ENCODE measurements around the gene MYH16. TPM values are rescaled to one million over a fixed set of nuclear protein-coding genes. Genes with fewer than 3 reads are reported as not detected.

MYH16 gene
- total RNA-seq, 1 donor from 2014 or later: not detected

DNA sequence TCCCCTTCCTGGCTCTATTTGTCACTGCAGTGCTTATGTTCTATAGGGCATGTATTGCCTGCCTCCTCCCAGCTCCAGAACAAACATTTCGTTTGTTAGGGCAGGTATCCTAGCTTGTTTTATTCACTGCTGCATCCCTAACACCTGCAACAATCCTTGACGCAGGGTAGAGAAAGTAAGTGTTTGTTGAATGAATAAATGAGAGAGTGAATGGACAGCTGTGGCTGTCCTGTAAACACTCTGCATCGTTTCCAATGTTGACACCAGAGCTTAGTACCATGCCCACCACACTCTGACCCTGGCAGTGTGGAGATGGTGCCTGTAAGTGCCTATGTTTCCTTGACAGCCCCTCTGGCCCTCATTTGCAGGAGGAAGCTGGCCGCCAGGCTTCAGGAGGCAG is 21.0 kb downstream of the MYH16 start:
- no peaks in the 10 kb centered on the region for H3K36me3 ChIP-seq
- intact Hi-C loops (cut with micrococcal nuclease): no loop called here

DNA sequence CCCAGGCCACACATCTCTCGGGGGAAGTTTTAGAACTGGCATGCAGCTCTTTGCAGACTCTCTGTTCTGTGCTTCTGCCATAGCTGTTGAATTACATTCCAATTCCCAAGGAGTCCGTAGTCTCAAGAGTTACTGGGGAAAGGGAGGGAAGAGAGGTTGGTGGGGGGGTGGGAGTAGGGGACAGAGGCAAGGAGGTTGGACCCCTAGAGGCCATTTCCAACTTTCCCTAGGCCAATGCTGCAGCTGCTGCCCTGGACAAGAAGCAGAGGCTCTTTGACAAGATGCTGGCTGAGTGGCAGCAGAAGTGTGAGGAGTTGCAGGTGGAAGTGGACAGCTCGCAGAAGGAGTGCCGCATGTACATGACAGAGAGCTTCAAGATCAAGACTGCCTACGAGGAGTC is 23.8 kb downstream of the MYH16 start:
- TF ChIP-seq, protein P1, sequence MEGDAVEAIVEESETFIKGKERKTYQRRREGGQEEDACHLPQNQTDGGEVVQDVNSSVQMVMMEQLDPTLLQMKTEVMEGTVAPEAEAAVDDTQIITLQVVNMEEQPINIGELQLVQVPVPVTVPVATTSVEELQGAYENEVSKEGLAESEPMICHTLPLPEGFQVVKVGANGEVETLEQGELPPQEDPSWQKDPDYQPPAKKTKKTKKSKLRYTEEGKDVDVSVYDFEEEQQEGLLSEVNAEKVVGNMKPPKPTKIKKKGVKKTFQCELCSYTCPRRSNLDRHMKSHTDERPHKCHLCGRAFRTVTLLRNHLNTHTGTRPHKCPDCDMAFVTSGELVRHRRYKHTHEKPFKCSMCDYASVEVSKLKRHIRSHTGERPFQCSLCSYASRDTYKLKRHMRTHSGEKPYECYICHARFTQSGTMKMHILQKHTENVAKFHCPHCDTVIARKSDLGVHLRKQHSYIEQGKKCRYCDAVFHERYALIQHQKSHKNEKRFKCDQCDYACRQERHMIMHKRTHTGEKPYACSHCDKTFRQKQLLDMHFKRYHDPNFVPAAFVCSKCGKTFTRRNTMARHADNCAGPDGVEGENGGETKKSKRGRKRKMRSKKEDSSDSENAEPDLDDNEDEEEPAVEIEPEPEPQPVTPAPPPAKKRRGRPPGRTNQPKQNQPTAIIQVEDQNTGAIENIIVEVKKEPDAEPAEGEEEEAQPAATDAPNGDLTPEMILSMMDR (IDR thresholded peaks at IDR 0.05; ENCODE audit: borderline replicate concordance): no peak
- no peaks in the 10 kb centered on the region for H3K9me3 ChIP-seq (replicated peaks)

More for the DNA sequence above, 21.0 kb downstream of the MYH16 start:
- no peaks in the 10 kb centered on the region for H3K4me1 ChIP-seq
- H3K9me3 ChIP-seq (replicated peaks): no peaks in the 10 kb centered on the region
- H3K4me3 ChIP-seq: no peak overlapping the region
- TF ChIP-seq, protein P1 (IDR thresholded peaks at IDR 0.05; ENCODE audit: borderline replicate concordance): no peak
- H3K27me3 ChIP-seq (ENCODE audit: low read depth): no peaks in the 10 kb centered on the region
- DNase-seq: no peak
- H3K27ac ChIP-seq (replicated peaks): no peak overlapping the region

DNA sequence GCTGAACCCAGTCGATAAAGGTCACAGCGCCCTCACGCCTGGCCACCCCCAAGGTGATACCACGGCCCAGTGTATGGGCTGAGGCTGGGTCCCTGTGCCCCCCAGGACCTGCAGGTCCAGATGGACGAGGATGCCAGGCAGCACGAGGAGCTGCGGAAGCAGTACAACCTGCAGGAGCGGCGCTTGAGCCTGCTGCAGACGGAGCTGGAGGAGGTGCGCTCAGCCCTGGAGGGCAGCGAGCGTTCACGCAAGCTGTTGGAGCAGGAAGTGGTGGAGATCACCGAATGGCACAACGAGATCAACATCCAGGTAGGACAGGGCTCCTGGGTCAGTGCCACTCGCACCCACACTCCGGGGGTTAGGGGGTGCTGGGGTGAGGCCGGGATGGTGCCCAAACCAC is 28.9 kb downstream of the MYH16 start:
- Histone ChIP-seq H3K27ac (replicated peaks) (no peak overlapping the region), H3K27me3 (ENCODE audit: low read depth) (no peaks in the 10 kb centered on the region), H3K4me3 (no peak overlapping the region), H3K4me1 (no peaks in the 10 kb centered on the region), H3K36me3 (no peaks in the 10 kb centered on the region), H3K9me3 (replicated peaks) (no peaks in the 10 kb centered on the region)
- TF ChIP-seq, protein P1 (IDR thresholded peaks at IDR 0.05; ENCODE audit: borderline replicate concordance): no peak
- DNase-seq: no peak
- intact Hi-C loops (cut with micrococcal nuclease): no loop called here

More for the DNA sequence above, 23.8 kb downstream of the MYH16 start:
- DNase-seq: no peak
- H3K27ac ChIP-seq (replicated peaks): no peak overlapping the region
- H3K4me3 ChIP-seq: no peak overlapping the region
- no peaks in the 10 kb centered on the region for H3K4me1 ChIP-seq
- no peaks in the 10 kb centered on the region for H3K27me3 ChIP-seq (ENCODE audit: low read depth)
- intact Hi-C loops (cut with micrococcal nuclease): no loop called here
- H3K36me3 ChIP-seq: no peaks in the 10 kb centered on the region

DNA sequence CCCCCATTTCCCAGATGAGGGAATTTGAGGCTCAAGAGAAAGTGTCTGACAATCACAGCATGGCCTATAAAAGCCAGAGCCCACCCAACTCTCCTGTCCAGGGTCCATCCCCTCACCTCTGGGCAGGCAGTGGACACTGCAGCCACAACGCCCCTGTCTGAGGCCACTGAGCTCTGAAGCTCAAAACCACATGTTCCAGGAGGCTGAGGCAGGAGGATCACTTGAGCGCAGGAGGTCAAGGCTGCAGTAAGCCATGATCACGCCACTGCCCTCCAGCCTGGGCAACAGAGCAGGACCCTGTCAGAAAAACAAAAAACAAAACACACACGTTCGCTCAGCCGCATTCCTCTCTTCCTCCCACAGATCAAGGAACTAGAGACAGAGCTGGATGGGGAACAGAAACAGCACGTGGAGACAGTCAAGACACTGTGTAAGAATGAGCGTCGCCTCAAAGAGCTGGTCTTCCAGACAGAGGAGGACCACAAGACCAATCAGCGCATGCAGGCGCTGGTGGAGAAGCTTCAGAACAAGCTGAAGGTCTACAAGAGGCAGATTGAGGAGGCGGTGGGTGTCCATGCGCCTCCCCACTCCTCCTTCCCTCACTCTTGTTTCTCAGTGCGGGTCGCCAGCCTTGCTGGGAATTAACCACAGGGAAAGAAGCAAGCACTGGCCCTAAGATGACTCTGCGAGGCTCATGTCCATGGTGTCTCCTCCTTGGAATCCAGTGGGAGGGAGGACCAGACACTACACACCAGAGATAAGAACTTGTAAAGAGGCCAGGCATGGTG is 33.0 kb downstream of the MYH16 start:
- Histone ChIP-seq H3K27ac (replicated peaks) (no peak overlapping the region), H3K27me3 (ENCODE audit: low read depth) (no peaks in the 10 kb centered on the region), H3K9me3 (replicated peaks) (peaks cover 12% of the 10 kb centered on the region), H3K36me3 (no peaks in the 10 kb centered on the region), H3K4me3 (no peak overlapping the region), H3K4me1 (no peaks in the 10 kb centered on the region)
- DNase-seq: no peak
- intact Hi-C loops (cut with micrococcal nuclease): no loop called here
- TF ChIP-seq, protein P1 (IDR thresholded peaks at IDR 0.05; ENCODE audit: borderline replicate concordance): no peak

DNA sequence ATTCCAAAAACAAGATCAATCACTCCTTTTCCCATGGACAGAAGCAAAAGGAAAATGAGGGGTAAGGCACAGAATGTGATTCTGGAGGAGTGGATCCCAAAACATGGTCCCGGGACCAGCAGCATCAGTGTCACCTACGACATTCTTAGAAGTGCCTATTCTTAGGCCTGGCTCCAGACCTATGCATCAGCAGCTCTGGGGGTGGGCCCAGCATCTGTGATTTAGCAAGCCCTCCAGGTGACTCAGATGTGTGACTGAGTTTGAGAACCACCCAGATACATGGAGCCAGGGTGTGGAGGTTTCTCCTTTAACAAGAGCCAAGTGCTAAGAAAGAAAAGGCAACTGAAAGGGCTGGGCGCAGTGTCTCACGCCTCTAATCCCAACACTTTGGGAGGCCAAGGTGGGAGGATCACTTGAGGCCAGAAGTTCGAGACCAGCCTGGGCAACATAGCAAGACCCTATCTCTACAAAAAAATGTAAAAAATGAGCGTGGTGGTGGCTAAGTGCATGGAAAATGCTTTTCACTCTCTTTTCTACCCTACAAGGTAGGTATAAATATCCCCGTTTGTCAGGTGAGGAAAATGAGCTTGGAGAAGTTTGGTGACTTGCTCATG is 35.9 kb downstream of the MYH16 start:
- DNase-seq: no peak
- intact Hi-C loops (cut with micrococcal nuclease): no loop called here
- H3K9me3 ChIP-seq (replicated peaks): peaks cover 12% of the 10 kb centered on the region
- no peak overlapping the region for H3K27ac ChIP-seq (replicated peaks)
- no peaks in the 10 kb centered on the region for H3K36me3 ChIP-seq
- H3K4me3 ChIP-seq: no peak overlapping the region
- TF ChIP-seq, protein P1 (IDR thresholded peaks at IDR 0.05; ENCODE audit: borderline replicate concordance): no peak
- H3K4me1 ChIP-seq: peaks cover 7% of the 10 kb centered on the region
- no peaks in the 10 kb centered on the region for H3K27me3 ChIP-seq (ENCODE audit: low read depth)
